Measurements from ENCODE around the gene FUBP3. TPM values are rescaled to one million over a fixed set of nuclear protein-coding genes. Genes with fewer than 3 reads are reported as not detected.

The FUBP3 gene
- polyA plus RNA-seq, 1 donor (not counting 4 experiments of a cell fraction or from before 2014, with no cell fraction given) = 39.1 TPM

DNA sequence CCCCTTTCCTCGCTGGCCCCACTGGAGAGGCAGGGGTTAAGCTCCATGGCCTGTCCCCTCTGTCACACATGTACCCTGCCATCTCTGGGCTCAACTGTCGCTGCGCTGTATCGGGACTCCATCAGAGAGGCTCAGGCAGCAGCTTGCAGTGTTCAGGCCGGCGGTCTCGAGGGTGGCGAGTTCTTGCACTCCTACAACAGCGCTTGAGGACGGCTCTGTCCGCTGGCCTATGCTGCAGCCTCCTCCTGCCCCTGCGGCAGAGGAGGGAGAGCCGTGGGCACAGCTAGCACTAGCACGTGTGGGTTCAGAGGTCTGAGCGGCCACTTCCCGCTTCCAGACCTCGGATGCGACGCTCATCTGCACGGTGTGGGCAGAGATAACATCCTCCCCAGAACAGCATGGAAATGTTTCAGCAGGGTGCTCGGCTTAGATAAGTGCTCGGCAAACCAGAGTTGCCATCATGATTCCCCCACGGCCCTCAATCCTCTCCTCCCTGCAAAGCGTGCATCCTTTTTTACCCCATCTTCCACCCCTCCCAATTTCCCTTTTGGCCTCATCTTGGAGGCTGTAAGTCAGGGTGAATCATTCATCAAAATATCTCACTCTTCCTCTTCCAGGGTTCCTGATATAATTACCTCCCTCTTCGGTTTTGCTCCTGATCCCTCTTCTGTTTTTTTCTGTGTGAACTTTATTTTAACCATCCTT is 41.9 kb upstream of the FUBP3 start:
- Histone ChIP-seq H3K4me2 (ENCODE audit: control insufficient read depth, extremely low read depth, insufficient read depth, low read depth, low read length) (no peak overlapping the region), H3K4me1 (ENCODE audit: control insufficient read depth, extremely low read depth, insufficient read depth, low read length) (peaks cover 47% of the 10 kb centered on the region), H3K9ac (ENCODE audit: control insufficient read depth, extremely low read depth, insufficient read depth, low read length) (no peak overlapping the region), H2AFZ (ENCODE audit: control insufficient read depth, low read length) (no peak overlapping the region), H3K9me1 (ENCODE audit: control insufficient read depth, extremely low read depth, insufficient read depth, low read length) (no peaks in the 10 kb centered on the region), H4K20me1 (ENCODE audit: control insufficient read depth, extremely low read depth, insufficient read depth, low read length) (no peaks in the 10 kb centered on the region), H3K4me3 (ENCODE audit: control insufficient read depth in 2 of 3, extremely low read depth in 1 of 3, insufficient read depth in 2 of 3, low read depth in 1 of 3, low read length in 3 of 3) (no peak overlapping the region), H3K36me3 (ENCODE audit: control insufficient read depth in 2 of 2, extremely low read depth in 1 of 2, insufficient read depth in 2 of 2, low read length in 2 of 2) (no peaks in the 10 kb centered on the region), H3K79me2 (ENCODE audit: control insufficient read depth, insufficient read depth, low read length) (no peaks in the 10 kb centered on the region), H3K9me3 (ENCODE audit: control insufficient read depth, low read depth, low read length) (no peaks in the 10 kb centered on the region), H3K27ac (ENCODE audit: control insufficient read depth, insufficient read depth, low read length) (no peak overlapping the region), H3K27me3 (ENCODE audit: control insufficient read depth, extremely low read depth, insufficient read depth, low read length) (no peaks in the 10 kb centered on the region)
- no peak for FAIRE-seq
- no peak for DNase-seq (ENCODE audit: low read depth, low spot score)
- dilution Hi-C loops (cut with MboI; ENCODE audit: extremely low pct_ligation_motif_present, low sequenced_read_pairs) = no loop called here
- TF ChIP-seq, protein P1, sequence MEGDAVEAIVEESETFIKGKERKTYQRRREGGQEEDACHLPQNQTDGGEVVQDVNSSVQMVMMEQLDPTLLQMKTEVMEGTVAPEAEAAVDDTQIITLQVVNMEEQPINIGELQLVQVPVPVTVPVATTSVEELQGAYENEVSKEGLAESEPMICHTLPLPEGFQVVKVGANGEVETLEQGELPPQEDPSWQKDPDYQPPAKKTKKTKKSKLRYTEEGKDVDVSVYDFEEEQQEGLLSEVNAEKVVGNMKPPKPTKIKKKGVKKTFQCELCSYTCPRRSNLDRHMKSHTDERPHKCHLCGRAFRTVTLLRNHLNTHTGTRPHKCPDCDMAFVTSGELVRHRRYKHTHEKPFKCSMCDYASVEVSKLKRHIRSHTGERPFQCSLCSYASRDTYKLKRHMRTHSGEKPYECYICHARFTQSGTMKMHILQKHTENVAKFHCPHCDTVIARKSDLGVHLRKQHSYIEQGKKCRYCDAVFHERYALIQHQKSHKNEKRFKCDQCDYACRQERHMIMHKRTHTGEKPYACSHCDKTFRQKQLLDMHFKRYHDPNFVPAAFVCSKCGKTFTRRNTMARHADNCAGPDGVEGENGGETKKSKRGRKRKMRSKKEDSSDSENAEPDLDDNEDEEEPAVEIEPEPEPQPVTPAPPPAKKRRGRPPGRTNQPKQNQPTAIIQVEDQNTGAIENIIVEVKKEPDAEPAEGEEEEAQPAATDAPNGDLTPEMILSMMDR (optimal IDR thresholded peaks at IDR 0.05 in 1 of 3, IDR thresholded peaks at IDR 0.05 in 1 of 3, conservative IDR thresholded peaks at IDR 0.05 in 1 of 3; ENCODE audit: extremely low read depth in 1 of 3, insufficient read depth in 2 of 3, low read length in 3 of 3) = no peak
- TF ChIP-seq EZH2 (IDR thresholded peaks at IDR 0.05; ENCODE audit: low read length) = no peak

DNA sequence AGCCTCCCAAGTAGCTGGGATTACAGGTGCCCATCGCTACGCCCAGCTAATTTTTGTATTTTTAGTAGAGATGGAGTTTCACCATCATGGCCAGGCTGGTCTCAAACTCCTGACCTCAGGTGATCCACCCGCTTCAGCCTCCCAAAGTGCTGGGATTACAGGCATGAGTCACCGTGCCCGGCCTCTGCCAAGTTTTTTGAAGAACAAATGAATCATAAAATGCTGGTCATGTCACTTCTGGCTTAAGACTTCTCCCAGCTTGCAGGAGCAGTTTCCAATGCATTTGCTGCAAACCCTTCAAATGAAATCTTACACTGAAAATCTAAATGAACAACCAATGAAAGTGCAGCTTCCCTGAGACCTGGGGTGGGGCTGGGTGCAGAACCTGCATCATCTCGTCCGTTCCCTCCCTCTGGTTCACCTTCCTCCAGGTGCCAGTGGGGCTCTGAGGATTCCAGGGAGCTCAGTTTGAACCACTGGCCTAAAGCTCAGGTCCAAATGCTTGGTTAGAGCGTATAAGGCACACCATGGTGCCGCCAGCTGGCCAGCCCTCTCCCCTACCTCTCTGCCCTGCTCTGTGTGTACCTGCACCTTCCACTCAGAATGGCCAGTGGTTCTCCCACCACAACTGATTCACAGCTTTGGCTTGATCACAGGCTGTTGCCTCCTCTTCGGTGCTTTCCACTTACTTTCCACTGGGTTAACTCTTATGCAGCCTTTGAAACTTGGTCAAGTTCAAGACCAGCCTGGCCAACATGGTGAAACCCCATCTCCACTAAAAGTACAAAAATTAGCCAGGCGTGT is 39.8 kb upstream of the FUBP3 start:
- Histone ChIP-seq H3K27ac (ENCODE audit: control insufficient read depth, insufficient read depth, low read length) (peak overlapping the region; percentile 57), H2AFZ (ENCODE audit: control insufficient read depth, low read length) (peak overlapping the region; percentile 8)

More for the DNA sequence above, 39.8 kb upstream of the FUBP3 start:
- peak overlapping the region; percentile 68 for H3K4me2 ChIP-seq (ENCODE audit: control insufficient read depth, extremely low read depth, insufficient read depth, low read depth, low read length)
- H4K20me1 ChIP-seq (ENCODE audit: control insufficient read depth, extremely low read depth, insufficient read depth, low read length) = no peaks in the 10 kb centered on the region
- DNase-seq (ENCODE audit: low read depth, low spot score) (peak; percentile 79), FAIRE-seq (peak; percentile 61)
- dilution Hi-C loops (cut with MboI; ENCODE audit: extremely low pct_ligation_motif_present, low sequenced_read_pairs) = no loop called here
- no peaks in the 10 kb centered on the region for H3K9me1 ChIP-seq (ENCODE audit: control insufficient read depth, extremely low read depth, insufficient read depth, low read length)
- H3K4me1 ChIP-seq (ENCODE audit: control insufficient read depth, extremely low read depth, insufficient read depth, low read length) = peaks cover 49% of the 10 kb centered on the region
- peak overlapping the region in 1 of 3 experiments; percentile 1 for H3K4me3 ChIP-seq (ENCODE audit: control insufficient read depth in 2 of 3, extremely low read depth in 1 of 3, insufficient read depth in 2 of 3, low read depth in 1 of 3, low read length in 3 of 3)
- no peaks in the 10 kb centered on the region for H3K9me3 ChIP-seq (ENCODE audit: control insufficient read depth, low read depth, low read length)
- no peak for TF ChIP-seq EZH2 (IDR thresholded peaks at IDR 0.05; ENCODE audit: low read length)
- TF ChIP-seq, protein P1 (optimal IDR thresholded peaks at IDR 0.05 in 1 of 3, IDR thresholded peaks at IDR 0.05 in 1 of 3, conservative IDR thresholded peaks at IDR 0.05 in 1 of 3; ENCODE audit: extremely low read depth in 1 of 3, insufficient read depth in 2 of 3, low read length in 3 of 3) = peak in 1 of 3 experiments; percentile 43
- H3K9ac ChIP-seq (ENCODE audit: control insufficient read depth, extremely low read depth, insufficient read depth, low read length) = peak overlapping the region; percentile 14
- H3K36me3 ChIP-seq (ENCODE audit: control insufficient read depth in 2 of 2, extremely low read depth in 1 of 2, insufficient read depth in 2 of 2, low read length in 2 of 2) = no peaks in the 10 kb centered on the region
- no peaks in the 10 kb centered on the region for H3K27me3 ChIP-seq (ENCODE audit: control insufficient read depth, extremely low read depth, insufficient read depth, low read length)
- no peaks in the 10 kb centered on the region for H3K79me2 ChIP-seq (ENCODE audit: control insufficient read depth, insufficient read depth, low read length)
